DOHH2 (cell line): ENCODE results near the gene HDDC3.

Experiments
- H3F3A ChIP-seq: fragments of 200-600 bp; sonication (generic), shearing (Covaris generic); 2 replicates; pipeline ENCODE4 v1.6.0; 2016; ENCODE audit warnings: antibody characterized with exemption, mild to moderate bottlenecking; ENCODE audit not compliant: control insufficient read depth, insufficient read depth
- H3K27ac ChIP-seq: fragments of 200-600 bp; sonication (generic); 2 replicates; pipeline ENCODE4 v1.5.1; 2014; ENCODE audit warnings: low read depth, mild to moderate bottlenecking, low read length, moderate library complexity
- H3K27me3 ChIP-seq: fragments of 200-600 bp; sonication (generic); 2 replicates; pipeline ENCODE4 v1.6.1; 2014; ENCODE audit warnings: mild to moderate bottlenecking, low read length, mixed read lengths; ENCODE audit not compliant: control insufficient read depth
- H3K36me3 ChIP-seq: fragments of 200-600 bp; sonication (generic); 2 replicates; pipeline ENCODE4 v1.6.1; 2014; ENCODE audit warnings: mild to moderate bottlenecking, low read length, moderate library complexity, mixed read lengths; ENCODE audit not compliant: control insufficient read depth
- H3K4me1 ChIP-seq: fragments of 200-600 bp; sonication (generic); 2 replicates; pipeline ENCODE4 v1.6.1; 2014; ENCODE audit warnings: mild to moderate bottlenecking, low read length, mixed read lengths; ENCODE audit not compliant: control insufficient read depth
- H3K4me2 ChIP-seq: fragments of 200-600 bp; sonication (generic); 2 replicates; pipeline ENCODE4 v1.6.0; 2014; ENCODE audit warnings: mild to moderate bottlenecking, low read length, moderate library complexity
- H3K4me3 ChIP-seq: fragments of 200-600 bp; sonication (generic); 2 replicates; pipeline ENCODE4 v1.5.1; 2014; ENCODE audit warnings: mild to moderate bottlenecking, low read length, mixed read lengths
- H3K79me2 ChIP-seq: fragments of 200-600 bp; sonication (generic); 2 replicates; pipeline ENCODE4 v1.6.1; 2014; ENCODE audit warnings: mild to moderate bottlenecking, low read length, mixed read lengths; ENCODE audit not compliant: control insufficient read depth
- H3K9me2 ChIP-seq: fragments of 200-600 bp; sonication (generic); replicated peaks from 2 replicates; pipeline ENCODE4 v1.6.1; 2014; ENCODE audit warnings: mild to moderate bottlenecking, low read length, mixed read lengths; ENCODE audit not compliant: control insufficient read depth
- H3K9me3 ChIP-seq: fragments of 200-600 bp; sonication (generic); 2 replicates; pipeline ENCODE4 v1.6.1; 2014; ENCODE audit warnings: antibody characterized with exemption, low read length, mixed read lengths; ENCODE audit not compliant: control insufficient read depth, insufficient read depth
- H4K20me1 ChIP-seq: fragments of 200-600 bp; sonication (generic); 2 replicates; pipeline ENCODE4 v1.6.0; 2014; ENCODE audit warnings: low read depth, mild to moderate bottlenecking, antibody characterized with exemption, low read length, moderate library complexity; ENCODE audit not compliant: control insufficient read depth, insufficient read depth
- CTCF ChIP-seq: fragments of 200-600 bp; sonication (generic); IDR thresholded peaks from one replicate; pipeline ENCODE4 v1.5.1; 2014; ENCODE audit warnings: antibody characterized with exemption, mild to moderate bottlenecking, low read depth, low read length; ENCODE audit not compliant: poor library complexity, severe bottlenecking
- EZH2phosphoT487 ChIP-seq: fragments of 200-600 bp; sonication (generic); IDR thresholded peaks from 2 replicates; pipeline ENCODE4 v1.6.1; 2017; ENCODE audit warnings: borderline replicate concordance, mild to moderate bottlenecking, antibody characterized with exemption, low read length, moderate library complexity, mixed read lengths

HDDC3 gene

GRCh38 chr15:90959894-90960293 is 27.5 kb upstream of the HDDC3 start:
- peaks cover 7% of the 10 kb centered on the region; the same call in 1 of the 2 replicates for H4K20me1 ChIP-seq
- peaks cover 21% of the 10 kb centered on the region for H3F3A ChIP-seq
- H3K79me2 ChIP-seq, result peaks cover 52% of the 10 kb centered on the region
- no peak overlapping the region for H3K4me2 ChIP-seq
- H3K9me3 ChIP-seq, result no peaks in the 10 kb centered on the region
- H3K27ac ChIP-seq, result no peak overlapping the region
- peaks cover 18% of the 10 kb centered on the region for H3K4me1 ChIP-seq
- no peaks in the 10 kb centered on the region for H3K9me2 ChIP-seq
- H3K36me3 ChIP-seq, result peaks cover 80% of the 10 kb centered on the region
- H3K4me3 ChIP-seq, result no peak overlapping the region
- H3K27me3 ChIP-seq, result no peaks in the 10 kb centered on the region
- TF ChIP-seq CTCF (no peak), EZH2phosphoT487 (no peak)

- Histone ChIP-seq H3F3A (peaks cover 21% of the 10 kb centered on the region), H3K9me3 (no peaks in the 10 kb centered on the region), H3K4me1 (peaks cover 22% of the 10 kb centered on the region), H3K27me3 (no peaks in the 10 kb centered on the region), H4K20me1 (peaks cover 7% of the 10 kb centered on the region; the same call in 1 of the 2 replicates), H3K79me2 (peaks cover 48% of the 10 kb centered on the region), H3K27ac (no peak overlapping the region), H3K4me3 (no peak overlapping the region), H3K9me2 (no peaks in the 10 kb centered on the region), H3K4me2 (no peak overlapping the region), H3K36me3 (peaks cover 73% of the 10 kb centered on the region)
- TF ChIP-seq EZH2phosphoT487, result no peak
- no peak for TF ChIP-seq CTCF
Measured at GRCh38 chr15:90959028-90959595, 26.8 kb upstream of the HDDC3 start.

GRCh38 chr15:90957791-90958190 is 25.4 kb upstream of the HDDC3 start:
- H3F3A ChIP-seq, result peaks cover 10% of the 10 kb centered on the region
- 0 out of 2 replicates have a peak, but pooled peaks cover 4% of the 10 kb centered on the region for H4K20me1 ChIP-seq
- H3K4me3 ChIP-seq, result no peak overlapping the region
- peaks cover 73% of the 10 kb centered on the region for H3K36me3 ChIP-seq
- H3K4me1 ChIP-seq, result peaks cover 24% of the 10 kb centered on the region
- H3K27me3 ChIP-seq, result no peaks in the 10 kb centered on the region
- TF ChIP-seq EZH2phosphoT487, result no peak
- TF ChIP-seq CTCF, result no peak
- H3K4me2 ChIP-seq, result peak overlapping the region; percentile 87; the same call in 1 of the 2 replicates
- no peak overlapping the region for H3K27ac ChIP-seq
- peaks cover 36% of the 10 kb centered on the region for H3K79me2 ChIP-seq
- H3K9me3 ChIP-seq, result no peaks in the 10 kb centered on the region
- no peaks in the 10 kb centered on the region for H3K9me2 ChIP-seq
